ENCODE data around the gene IFRD1. TPM values are rescaled to one million over a fixed set of nuclear protein-coding genes. Genes with fewer than 3 reads are reported as not detected.
"Not testable (repeated sequence)": the region's sequence is repeated elsewhere in the genome, so short reads cannot be mapped to it uniquely, and the experiment has no call there.

Gene IFRD1
- total RNA-seq, 1 donor from 2014 or later, result 78.3 TPM

GRCh38 chr7:112512451-112513210 lies 62.4 kb downstream of the IFRD1 start:
- Mint-ChIP-seq H3K9me3 (ENCODE audit: unreplicated experiment) (no peaks in the 10 kb centered on the region), H3K4me3 (ENCODE audit: unreplicated experiment) (no peak overlapping the region), H3K27me3 (ENCODE audit: unreplicated experiment) (peaks cover 17% of the 10 kb centered on the region), H3K27ac (ENCODE audit: unreplicated experiment) (no peak overlapping the region), H3K4me1 (ENCODE audit: unreplicated experiment) (peaks cover 11% of the 10 kb centered on the region), H3K36me3 (ENCODE audit: unreplicated experiment) (no peaks in the 10 kb centered on the region)
- no peak for TF ChIP-seq CTCF (IDR thresholded peaks at IDR 0.05)
- no peak for DNase-seq (ENCODE audit: extremely low spot score, unreplicated experiment)

GRCh38 chr7:112515989-112516388 lies 65.7 kb downstream of the IFRD1 start:
- peaks cover 31% of the 10 kb centered on the region for H3K27me3 Mint-ChIP-seq (ENCODE audit: unreplicated experiment)
- no peaks in the 10 kb centered on the region for H3K36me3 Mint-ChIP-seq (ENCODE audit: unreplicated experiment)
- H3K9me3 Mint-ChIP-seq (ENCODE audit: unreplicated experiment), result no peaks in the 10 kb centered on the region
- no peaks in the 10 kb centered on the region for H3K4me1 Mint-ChIP-seq (ENCODE audit: unreplicated experiment)
- DNase-seq (ENCODE audit: extremely low spot score, unreplicated experiment), result no peak
- no peak overlapping the region for H3K4me3 Mint-ChIP-seq (ENCODE audit: unreplicated experiment)
- H3K27ac Mint-ChIP-seq (ENCODE audit: unreplicated experiment), result no peak overlapping the region
- no peak for TF ChIP-seq CTCF (IDR thresholded peaks at IDR 0.05)

- not testable (repeated sequence) for H3K36me3 Mint-ChIP-seq (ENCODE audit: unreplicated experiment); DNase-seq (ENCODE audit: extremely low spot score, unreplicated experiment); H3K9me3 Mint-ChIP-seq (ENCODE audit: unreplicated experiment); H3K4me3 Mint-ChIP-seq (ENCODE audit: unreplicated experiment); H3K4me1 Mint-ChIP-seq (ENCODE audit: unreplicated experiment); H3K27ac Mint-ChIP-seq (ENCODE audit: unreplicated experiment)
- peaks cover 32% of the 10 kb centered on the region for H3K27me3 Mint-ChIP-seq (ENCODE audit: unreplicated experiment)
These were observed 66.2 kb downstream of the IFRD1 start for GRCh38 chr7:112516418-112516817.

- Mint-ChIP-seq H3K27ac (ENCODE audit: unreplicated experiment) (no peak overlapping the region), H3K36me3 (ENCODE audit: unreplicated experiment) (no peaks in the 10 kb centered on the region), H3K9me3 (ENCODE audit: unreplicated experiment) (no peaks in the 10 kb centered on the region), H3K4me1 (ENCODE audit: unreplicated experiment) (no peaks in the 10 kb centered on the region), H3K4me3 (ENCODE audit: unreplicated experiment) (no peak overlapping the region), H3K27me3 (ENCODE audit: unreplicated experiment) (peaks cover 36% of the 10 kb centered on the region)
- DNase-seq (ENCODE audit: extremely low spot score, unreplicated experiment), result no peak
- no peak for TF ChIP-seq CTCF (IDR thresholded peaks at IDR 0.05)
These were observed 67.2 kb downstream of the IFRD1 start for GRCh38 chr7:112517487-112517886.

GRCh38 chr7:112520787-112521186 lies 70.5 kb downstream of the IFRD1 start:
- no peaks in the 10 kb centered on the region for H3K4me1 Mint-ChIP-seq (ENCODE audit: unreplicated experiment)
- peaks cover 41% of the 10 kb centered on the region for H3K27me3 Mint-ChIP-seq (ENCODE audit: unreplicated experiment)
- DNase-seq (ENCODE audit: extremely low spot score, unreplicated experiment), result no peak
- no peak overlapping the region for H3K4me3 Mint-ChIP-seq (ENCODE audit: unreplicated experiment)
- no peaks in the 10 kb centered on the region for H3K9me3 Mint-ChIP-seq (ENCODE audit: unreplicated experiment)
- H3K27ac Mint-ChIP-seq (ENCODE audit: unreplicated experiment), result no peak overlapping the region
- no peak for TF ChIP-seq CTCF (IDR thresholded peaks at IDR 0.05)
- H3K36me3 Mint-ChIP-seq (ENCODE audit: unreplicated experiment), result no peaks in the 10 kb centered on the region
